HepG2 (cell line): ENCODE data around the gene LYSMD1. TPM values are rescaled to one million over a fixed set of nuclear protein-coding genes. Genes with fewer than 3 reads are reported as not detected.
A peak's percentile ranks its signal among the peaks of the same experiment; 100 is the strongest.

ENCODE experiments used
- ARNT2 ChIP-seq: sonication (generic); formaldehyde crosslinking; IDR thresholded peaks from 2 replicates; pipeline ENCODE4 v1.8.0; 2022; ENCODE audit warnings: mild to moderate bottlenecking, low read depth, missing genetic modification reagents, moderate library complexity
- CEBPG ChIP-seq: IDR thresholded peaks from 2 replicates; pipeline ENCODE4 v1.6.1; 2016
- HOMEZ ChIP-seq: IDR thresholded peaks from 2 replicates; pipeline ENCODE4 v1.6.1; 2016; ENCODE audit warnings: low read depth
- KDM5B ChIP-seq: sonication (generic); formaldehyde crosslinking; IDR thresholded peaks from 2 replicates; pipeline ENCODE4 v1.4.0; 2020; ENCODE audit warnings: missing genetic modification reagents, mild to moderate bottlenecking, borderline replicate concordance
- MEIS2 ChIP-seq: sonication (generic); formaldehyde crosslinking; IDR thresholded peaks from 2 replicates; pipeline ENCODE4 v1.9.0; 2021; ENCODE audit warnings: mild to moderate bottlenecking, missing genetic modification reagents
- PHF21A ChIP-seq: sonication (generic); formaldehyde crosslinking; IDR thresholded peaks from 2 replicates; pipeline ENCODE4 v1.5.0; 2020; ENCODE audit warnings: mild to moderate bottlenecking, missing genetic modification reagents
- POGZ ChIP-seq: sonication (generic); formaldehyde crosslinking; IDR thresholded peaks from 2 replicates; pipeline ENCODE4 v1.4.0; 2020; ENCODE audit warnings: mild to moderate bottlenecking, missing genetic modification reagents
- SNAPC5 ChIP-seq: sonication (generic); formaldehyde crosslinking; IDR thresholded peaks from 2 replicates; pipeline ENCODE4 v1.8.1; 2023; ENCODE audit warnings: mild to moderate bottlenecking, missing genetic modification reagents, borderline replicate concordance
- SP2 ChIP-seq: sonication (generic); formaldehyde crosslinking; IDR thresholded peaks from 2 replicates; pipeline ENCODE4 v1.5.1; 2020; ENCODE audit warnings: mild to moderate bottlenecking, missing genetic modification reagents
- THYN1 ChIP-seq: sonication (generic); formaldehyde crosslinking; IDR thresholded peaks from 2 replicates; pipeline ENCODE4 v1.8.1; 2023; ENCODE audit warnings: low read depth, mild to moderate bottlenecking, moderate library complexity, missing genetic modification reagents, borderline replicate concordance
- ZBTB38 ChIP-seq: sonication (generic); formaldehyde crosslinking; IDR thresholded peaks from 2 replicates; pipeline ENCODE4 v1.5.1; 2020; ENCODE audit warnings: mild to moderate bottlenecking, missing genetic modification reagents
- ZNF296 ChIP-seq: sonication (generic); formaldehyde crosslinking; conservative IDR thresholded peaks from 2 replicates; pipeline ENCODE4 v1.5.0; 2020; ENCODE audit warnings: mild to moderate bottlenecking, missing genetic modification reagents
- ZNF33A ChIP-seq: sonication (generic); formaldehyde crosslinking; IDR thresholded peaks from 2 replicates; pipeline ENCODE4 v1.5.1; 2020; ENCODE audit warnings: missing genetic modification reagents, mild to moderate bottlenecking, moderate library complexity, borderline replicate concordance
- ZNF550 ChIP-seq: sonication (generic); formaldehyde crosslinking; IDR thresholded peaks from 2 replicates; pipeline ENCODE4 v1.4.0; 2020; ENCODE audit warnings: mild to moderate bottlenecking, missing genetic modification reagents, borderline replicate concordance
- ZNF710 ChIP-seq: sonication (generic); formaldehyde crosslinking; IDR thresholded peaks from 2 replicates; pipeline ENCODE4 v1.5.0; 2020; ENCODE audit warnings: mild to moderate bottlenecking, missing genetic modification reagents, borderline replicate concordance
- ZNF720 ChIP-seq: sonication (generic); formaldehyde crosslinking; IDR thresholded peaks from 2 replicates; pipeline ENCODE4 v1.4.0; 2020; ENCODE audit warnings: missing genetic modification reagents
- ZNF747 ChIP-seq: sonication (generic); formaldehyde crosslinking; IDR thresholded peaks from 2 replicates; pipeline ENCODE4 v1.8.1; 2023; ENCODE audit warnings: missing genetic modification reagents, mild to moderate bottlenecking, borderline replicate concordance
- ZSCAN5A ChIP-seq: sonication (generic); formaldehyde crosslinking; IDR thresholded peaks from 2 replicates; pipeline ENCODE4 v1.8.0; 2022; ENCODE audit warnings: mild to moderate bottlenecking, missing genetic modification reagents, borderline replicate concordance
- polyA plus RNA-seq, 8 experiments: library from polyadenylated mRNA; depleted of rRNA in 3 of 8; stranded (reverse) in 7 of 8; unstranded in 1 of 8; fragments of >200 nt; fragmentation: Illumina TruSeq in 4 of 8; extraction: Trizol in 4 of 8; gene quantifications; 2 replicates each; pipeline versions ENCODE4 v1.2.1 to v1.2.3, GENCODE V29; 2011 to 2016; ENCODE audit warnings: low read depth in 4 of 8, missing spikeins in 1 of 8, mixed read lengths in 1 of 8; ENCODE audit not compliant: insufficient read depth in 1 of 8
- total RNA-seq, 5 experiments: library from RNA; depleted of rRNA; stranded (reverse); fragments of >200 nt; fragmentation: Illumina TruSeq; extraction: Trizol; gene quantifications; 2 replicates each; pipeline ENCODE4 v1.2.3, GENCODE V29; 2016; ENCODE audit warnings: low read depth in 1 of 5

LYSMD1 gene
- total and polyA plus RNA-seq, 2 of the 13 experiments (the other 11 are each of a cell fraction or from before 2014, with no cell fraction given) = 3.8 to 4.8 TPM

- TF ChIP-seq HOMEZ (CRISPR knock-in tag) (no peak), SNAPC5 (no peak), POGZ (CRISPR knock-in tag) (no peak), SP2 (CRISPR knock-in tag) (no peak; the same call in 1 of the 2 replicates), PHF21A (CRISPR knock-in tag) (0 out of 2 replicates have a peak, but pooled peaks have one; percentile 8), ZBTB38 (CRISPR knock-in tag) (no peak), ARNT2 (CRISPR knock-in tag) (no peak), ZNF550 (CRISPR knock-in tag) (no peak), THYN1 (no peak), ZNF710 (CRISPR knock-in tag) (no peak), KDM5B (no peak), ZNF720 (CRISPR knock-in tag) (no peak), MEIS2 (CRISPR knock-in tag) (no peak; the same call in none of the 2 replicates), ZNF747 (CRISPR knock-in tag) (0 out of 2 replicates have a peak, but pooled peaks have one; percentile 5), CEBPG (CRISPR knock-in tag) (no peak), ZSCAN5A (CRISPR knock-in tag) (no peak), ZNF33A (CRISPR knock-in tag) (no peak), ZNF296 (CRISPR knock-in tag) (no peak)
These were observed 32.2 kb upstream of the LYSMD1 start (continued) for GRCh38 chr1:151197863-151198253.
